HG03066 (cell line): Measurements from ENCODE around the gene RGS19.
"Not testable (repeated sequence)": the region's sequence is repeated elsewhere in the genome, so short reads cannot be mapped to it uniquely, and the experiment has no call there.

Experiments used
- ATAC-seq: cut with Tn5 transposase; IDR thresholded peaks from one replicate; pipeline ENCODE4 v1.9.1; 2021; ENCODE audit warnings: low read depth; ENCODE audit not compliant: unreplicated experiment

Gene RGS19, protein sequence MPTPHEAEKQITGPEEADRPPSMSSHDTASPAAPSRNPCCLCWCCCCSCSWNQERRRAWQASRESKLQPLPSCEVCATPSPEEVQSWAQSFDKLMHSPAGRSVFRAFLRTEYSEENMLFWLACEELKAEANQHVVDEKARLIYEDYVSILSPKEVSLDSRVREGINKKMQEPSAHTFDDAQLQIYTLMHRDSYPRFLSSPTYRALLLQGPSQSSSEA

DNA sequence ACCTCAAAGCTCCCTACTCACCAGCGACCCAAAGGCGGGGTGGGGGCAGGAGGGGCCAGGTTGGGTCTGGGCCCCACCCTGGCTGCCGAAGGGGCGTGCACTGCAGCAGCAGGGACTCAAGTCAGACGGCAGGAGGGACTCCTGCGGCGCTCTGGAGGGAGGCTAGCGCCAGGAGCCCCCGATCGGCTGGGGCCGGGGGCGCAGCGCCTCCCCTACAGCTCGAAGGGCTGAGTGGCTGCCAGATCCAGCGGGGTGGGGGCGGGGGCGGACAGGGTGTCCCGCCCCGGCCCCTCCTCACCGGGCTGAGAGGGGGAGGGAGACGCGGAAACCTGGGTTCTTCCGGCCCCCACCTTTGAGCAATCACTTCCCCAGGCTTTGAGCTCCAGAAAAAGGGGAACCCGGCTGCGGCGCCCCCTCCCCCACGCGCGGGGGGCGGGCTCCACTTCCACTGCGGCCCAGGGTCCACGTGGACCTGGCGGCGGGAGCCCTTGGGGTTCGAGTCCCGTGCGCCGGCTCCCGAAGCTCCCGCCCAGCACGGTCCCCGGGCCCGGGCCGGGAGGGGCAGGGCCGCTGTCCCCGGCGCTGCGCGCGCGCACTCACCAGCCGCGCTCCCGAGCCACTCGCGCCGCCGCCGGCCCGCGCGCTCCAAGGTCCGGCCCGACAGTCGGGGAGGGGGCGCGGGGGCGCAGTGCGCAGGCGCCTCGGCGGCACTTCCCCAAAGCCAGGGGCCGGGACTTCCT, at the start of gene RGS19:
TSS of gene RGS19 (minus strand) at position 246 of the 740 bp plus-strand sequence. CDS start 2,632 bp downstream, outside the sequence.
- ATAC-seq: no peak

DNA sequence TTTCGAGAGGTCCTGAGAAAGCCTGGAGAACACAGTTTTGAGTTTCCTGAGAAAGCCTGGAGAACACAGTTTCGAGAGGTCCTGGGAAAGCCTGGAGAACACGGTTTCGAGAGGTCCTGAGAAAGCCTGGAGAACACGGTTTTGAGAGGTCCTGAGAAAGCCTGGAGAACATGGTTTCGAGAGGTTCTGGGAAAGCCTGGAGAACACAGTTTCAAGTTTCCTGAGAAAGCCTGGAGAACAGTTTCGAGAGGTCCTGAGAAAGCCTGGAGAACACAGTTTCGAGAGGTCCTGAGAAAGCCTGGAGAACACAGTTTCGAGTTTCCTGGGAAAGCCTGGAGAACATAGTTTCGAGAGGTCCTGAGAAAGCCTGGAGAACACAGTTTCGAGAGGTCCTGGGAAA, 44.2 kb upstream of the RGS19 start:
- not testable (repeated sequence) for ATAC-seq

DNA sequence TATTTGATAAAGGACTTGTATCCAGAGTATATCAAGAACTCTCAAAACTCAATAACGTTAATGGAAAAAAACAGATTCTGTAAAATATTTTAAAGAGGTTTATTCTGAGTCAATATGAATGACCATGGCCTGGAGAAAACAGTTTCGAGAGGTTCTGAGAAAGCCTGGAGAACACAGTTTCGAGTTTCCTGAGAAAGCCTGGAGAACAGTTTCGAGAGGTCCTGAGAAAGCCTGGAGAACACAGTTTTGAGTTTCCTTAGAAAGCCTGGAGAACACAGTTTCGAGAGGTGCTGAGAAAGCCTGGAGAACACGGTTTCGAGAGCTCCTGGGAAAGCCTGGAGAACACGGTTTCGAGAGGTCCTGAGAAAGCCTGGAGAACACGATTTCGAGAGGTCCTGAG, 43.6 kb upstream of the RGS19 start:
- ATAC-seq: not testable (repeated sequence)

DNA sequence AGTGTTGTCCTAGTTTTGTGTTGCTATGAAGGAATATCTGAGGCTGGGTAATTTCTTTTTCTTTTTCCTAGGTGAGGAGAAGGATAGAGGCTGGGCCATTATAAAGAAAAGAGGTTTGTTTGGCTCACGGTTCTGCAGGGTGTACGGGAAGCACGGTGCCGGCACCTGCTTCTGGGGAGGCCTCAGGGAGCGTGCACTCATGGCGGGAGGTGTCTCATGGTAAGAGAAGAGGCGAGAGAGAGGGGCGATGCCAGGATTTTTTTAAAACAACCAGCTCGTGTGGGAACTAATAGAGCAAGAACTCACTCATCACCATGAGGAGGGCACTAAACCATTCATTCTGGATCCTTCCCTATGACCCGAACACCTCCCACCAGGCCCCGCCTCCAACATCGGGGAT, 42.3 kb upstream of the RGS19 start:
- ATAC-seq: no peak

DNA sequence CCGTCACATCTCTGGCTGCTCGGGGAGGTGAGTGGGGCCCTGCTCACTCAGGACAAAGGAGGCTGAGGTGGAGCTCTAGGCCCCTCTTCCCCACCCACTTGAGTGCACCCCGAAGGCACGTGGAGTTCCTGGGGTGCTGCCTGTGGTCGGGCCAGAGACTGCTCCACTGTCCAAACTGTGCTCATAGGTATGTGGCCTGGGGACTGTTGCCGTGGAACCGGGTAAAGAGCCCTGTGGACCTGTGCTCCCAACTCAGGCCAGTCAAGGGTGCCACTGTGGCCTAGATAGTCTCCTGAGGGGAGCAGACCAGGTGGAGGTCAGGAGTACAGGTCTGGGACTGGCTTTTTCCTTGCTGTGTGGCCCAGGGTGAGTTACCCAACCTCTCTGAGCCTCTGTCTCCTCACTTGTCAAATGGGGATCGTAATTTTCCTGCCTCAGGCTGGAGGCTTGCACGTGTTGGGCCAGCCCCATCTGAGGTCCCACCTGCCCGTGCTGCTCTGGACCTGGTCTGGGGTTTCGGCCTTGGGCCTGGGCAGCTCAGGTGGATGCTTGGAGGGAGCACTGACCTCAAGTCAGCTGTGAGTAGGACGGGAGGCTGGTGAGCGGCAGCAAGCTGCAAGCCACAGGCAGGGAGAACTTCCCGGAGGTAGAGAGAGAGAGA, 40.5 kb upstream of the RGS19 start:
- ATAC-seq: no peak

DNA sequence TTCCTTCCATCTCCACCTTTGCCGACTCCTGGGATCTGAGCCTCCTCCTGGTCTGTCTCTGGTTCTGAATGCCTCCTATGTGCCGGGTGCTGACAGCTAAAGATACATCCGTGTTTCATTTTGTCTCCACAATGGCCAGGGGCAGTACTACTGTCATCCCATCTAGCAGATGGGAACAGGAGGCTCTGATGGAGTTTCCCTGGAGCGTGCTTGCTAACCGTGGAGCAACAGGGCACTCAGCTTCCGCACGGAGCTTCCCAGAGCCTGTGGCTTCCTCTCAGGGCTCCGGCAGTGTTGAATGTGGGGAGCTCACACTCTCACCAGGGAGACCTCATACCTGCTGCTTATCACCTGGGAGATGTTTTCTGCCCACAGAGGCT, 40.0 kb upstream of the RGS19 start:
- ATAC-seq: no peak

DNA sequence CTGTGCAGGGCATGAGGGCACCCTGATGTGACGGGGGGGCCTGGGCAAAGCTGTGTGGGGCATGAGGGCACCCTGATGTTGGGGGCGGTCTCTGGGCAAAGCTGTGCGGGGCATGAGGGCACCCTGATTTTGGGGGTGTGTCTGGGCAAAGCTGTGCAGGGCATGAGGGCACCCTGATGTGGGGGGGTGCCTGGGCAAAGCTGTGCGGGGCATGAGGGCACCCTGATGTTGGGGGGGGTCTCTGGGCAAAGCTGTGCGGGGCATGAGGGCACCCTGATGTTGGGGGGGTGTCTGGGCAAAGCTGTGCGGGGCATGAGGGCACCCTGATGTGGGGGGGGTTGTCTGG, 38.1 kb upstream of the RGS19 start:
- ATAC-seq: not testable (repeated sequence)

DNA sequence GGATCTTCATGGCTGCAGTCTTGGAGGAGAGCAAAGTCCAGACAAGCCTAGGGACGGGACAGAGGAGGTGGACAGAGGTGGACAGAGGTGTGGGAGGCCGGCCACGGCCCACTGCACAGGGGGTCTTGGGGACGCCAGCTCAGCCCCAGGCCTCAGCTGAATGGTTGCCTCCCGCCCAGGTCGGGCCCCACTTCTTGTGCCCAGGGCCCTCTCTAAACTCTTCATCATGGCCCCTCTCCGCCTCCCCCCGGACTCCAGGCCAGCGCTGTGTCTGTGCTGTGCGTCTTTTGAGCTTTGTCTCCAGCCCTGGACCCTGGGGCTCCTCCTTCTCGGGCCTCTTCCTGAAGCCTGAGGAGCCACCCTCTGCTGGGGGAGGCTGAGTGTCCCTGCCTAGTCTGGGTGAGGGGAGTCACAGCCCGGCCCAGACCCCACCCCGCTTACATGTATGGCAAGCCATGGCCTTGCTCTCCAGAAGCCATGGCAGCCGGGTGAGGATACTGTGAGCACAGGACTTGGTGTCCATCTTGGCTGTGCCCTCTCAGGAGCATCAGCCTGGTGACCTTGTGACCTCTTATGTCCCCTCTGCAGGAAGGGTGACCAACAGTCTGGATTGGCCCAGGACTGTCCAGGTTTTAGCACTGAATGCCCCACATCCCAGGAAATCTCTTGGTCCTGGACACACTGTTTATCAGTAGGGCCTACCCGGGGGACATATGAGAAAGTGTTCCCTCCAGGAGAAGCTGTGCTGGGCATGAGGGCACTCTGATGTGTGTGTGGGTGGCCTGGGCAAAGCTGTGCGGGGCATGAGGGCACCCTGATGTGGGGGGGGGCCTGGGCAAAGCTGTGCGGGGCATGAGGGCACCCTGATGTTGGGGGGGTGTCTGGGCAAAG, 37.5 kb upstream of the RGS19 start:
- no peak for ATAC-seq

DNA sequence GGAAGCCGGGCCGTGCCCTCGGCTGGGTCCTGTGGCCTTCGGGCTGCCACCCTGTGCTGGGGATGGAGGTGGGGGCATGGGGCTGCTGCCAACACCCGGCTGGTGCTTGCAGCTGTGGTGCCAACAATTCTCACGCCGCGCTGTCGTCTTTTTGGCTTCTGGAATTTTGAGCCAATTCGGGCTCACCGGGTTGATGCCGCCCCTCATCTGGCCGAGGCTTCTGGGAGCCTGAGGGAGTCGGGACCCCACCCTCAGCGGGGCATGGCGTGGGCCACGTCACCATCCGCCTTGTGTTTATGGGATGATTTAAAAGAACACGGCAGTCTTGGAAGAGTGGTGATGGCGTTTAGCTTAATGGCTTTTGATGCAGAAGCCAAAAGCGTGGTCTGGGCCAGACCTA, 36.7 kb upstream of the RGS19 start:
- no peak for ATAC-seq

DNA sequence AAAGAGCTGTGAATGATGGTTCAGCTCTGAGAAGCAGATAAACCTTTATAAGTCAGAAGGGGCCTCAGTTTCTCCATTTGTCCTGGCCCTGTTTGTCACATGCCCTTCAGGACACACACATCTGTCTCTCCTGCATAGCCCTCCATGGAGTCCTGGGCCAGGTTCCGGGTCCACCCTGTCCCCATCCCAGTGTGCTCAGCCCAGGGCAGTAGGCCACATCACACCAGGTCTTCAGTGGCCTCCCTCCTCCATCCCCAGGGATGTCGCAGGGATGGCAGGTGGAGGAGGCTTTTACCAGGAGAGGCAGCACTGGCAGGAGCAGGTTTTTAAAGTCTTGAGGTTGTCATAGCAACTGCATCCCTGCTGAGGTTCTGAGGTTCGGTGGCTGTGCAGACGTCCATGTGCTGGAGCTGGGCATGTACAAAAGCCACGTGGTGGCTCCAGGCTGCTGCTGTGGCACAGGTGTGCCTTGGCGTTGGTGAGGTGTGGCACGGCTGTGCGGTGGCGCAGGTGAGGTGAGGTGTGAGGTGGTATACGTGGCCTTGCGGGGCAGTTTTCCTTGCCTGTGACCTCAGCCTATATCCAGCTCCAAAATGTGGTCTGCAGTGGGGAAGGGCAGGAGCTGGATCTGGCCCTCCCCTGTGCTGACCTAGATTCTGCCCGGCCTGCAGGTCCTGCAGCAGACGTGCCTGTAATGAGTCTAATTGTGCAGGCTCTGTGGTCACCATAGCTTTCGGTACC, 36.0 kb upstream of the RGS19 start:
- no peak for ATAC-seq

DNA sequence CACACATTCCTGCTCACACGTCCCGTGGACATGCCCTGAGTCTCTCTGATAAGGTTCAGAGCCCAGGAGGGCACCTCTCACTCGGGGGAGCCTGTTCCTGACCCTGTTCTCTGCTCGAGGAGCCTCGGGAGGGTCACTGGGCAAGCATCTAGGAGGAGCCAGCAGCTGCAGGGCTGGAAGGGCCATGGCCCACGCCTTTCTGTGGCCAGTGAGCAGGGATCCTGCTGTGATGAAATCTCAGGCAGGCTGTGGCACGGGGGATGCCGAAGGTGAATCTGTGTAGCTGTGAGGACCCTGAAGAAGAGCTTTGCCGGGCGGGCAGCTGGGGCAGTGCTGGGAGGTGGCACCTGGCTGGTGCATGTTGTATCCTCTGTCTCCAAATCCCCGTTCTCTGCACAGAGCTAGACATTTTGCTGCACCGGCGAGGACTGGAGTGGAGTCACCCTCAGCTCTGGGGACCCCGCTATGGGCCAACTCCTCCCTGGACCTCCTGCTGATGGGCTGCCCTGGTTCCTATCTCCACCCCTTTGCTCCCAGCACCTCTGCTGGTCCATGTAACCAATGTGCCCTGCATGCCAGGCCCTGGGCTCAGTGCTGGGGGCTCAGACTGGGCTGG, 35.1 kb upstream of the RGS19 start:
- ATAC-seq: no peak

DNA sequence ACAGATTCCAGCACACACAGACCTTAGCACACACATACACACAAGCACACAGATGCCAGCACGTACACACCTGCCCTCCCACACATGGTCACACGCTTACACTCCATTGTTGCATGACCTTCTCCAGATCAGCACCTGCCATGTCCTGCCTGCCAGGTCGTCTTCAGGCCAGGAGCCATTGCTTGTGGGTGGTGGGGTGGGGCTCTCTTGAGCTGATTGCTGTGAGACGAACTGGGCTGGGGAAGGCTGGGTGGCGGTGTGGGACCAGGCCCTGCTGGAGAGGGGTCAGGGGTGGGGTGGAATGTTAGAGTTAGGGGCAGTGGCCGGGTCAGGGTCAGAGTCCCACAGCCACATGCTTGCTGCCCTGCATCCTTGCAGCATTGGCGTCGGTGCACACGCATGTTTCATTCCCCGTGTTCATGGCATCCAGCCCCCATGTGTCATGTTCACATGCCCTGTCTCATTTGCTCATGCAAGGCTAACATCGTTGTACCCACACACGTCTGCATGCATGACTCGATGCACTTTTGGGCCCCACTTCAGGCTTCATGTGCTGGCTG, 34.6 kb upstream of the RGS19 start:
- ATAC-seq: no peak

DNA sequence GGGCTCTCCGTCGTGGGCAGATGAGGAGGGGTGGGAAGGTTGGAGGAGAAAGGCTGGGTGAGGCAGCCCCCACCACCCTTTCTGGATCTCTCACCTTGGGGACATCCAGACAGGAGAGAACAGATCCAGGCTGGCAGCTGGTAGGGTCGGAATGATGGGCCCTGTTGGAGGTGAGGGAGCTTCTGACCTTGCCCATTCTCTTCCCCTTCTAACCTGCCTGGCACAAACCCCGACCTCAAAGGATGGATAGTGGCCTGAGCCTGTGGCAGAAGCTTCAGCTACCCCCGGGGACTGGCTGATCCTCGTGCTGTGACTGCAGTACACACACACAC, 34.1 kb upstream of the RGS19 start:
- no peak for ATAC-seq

DNA sequence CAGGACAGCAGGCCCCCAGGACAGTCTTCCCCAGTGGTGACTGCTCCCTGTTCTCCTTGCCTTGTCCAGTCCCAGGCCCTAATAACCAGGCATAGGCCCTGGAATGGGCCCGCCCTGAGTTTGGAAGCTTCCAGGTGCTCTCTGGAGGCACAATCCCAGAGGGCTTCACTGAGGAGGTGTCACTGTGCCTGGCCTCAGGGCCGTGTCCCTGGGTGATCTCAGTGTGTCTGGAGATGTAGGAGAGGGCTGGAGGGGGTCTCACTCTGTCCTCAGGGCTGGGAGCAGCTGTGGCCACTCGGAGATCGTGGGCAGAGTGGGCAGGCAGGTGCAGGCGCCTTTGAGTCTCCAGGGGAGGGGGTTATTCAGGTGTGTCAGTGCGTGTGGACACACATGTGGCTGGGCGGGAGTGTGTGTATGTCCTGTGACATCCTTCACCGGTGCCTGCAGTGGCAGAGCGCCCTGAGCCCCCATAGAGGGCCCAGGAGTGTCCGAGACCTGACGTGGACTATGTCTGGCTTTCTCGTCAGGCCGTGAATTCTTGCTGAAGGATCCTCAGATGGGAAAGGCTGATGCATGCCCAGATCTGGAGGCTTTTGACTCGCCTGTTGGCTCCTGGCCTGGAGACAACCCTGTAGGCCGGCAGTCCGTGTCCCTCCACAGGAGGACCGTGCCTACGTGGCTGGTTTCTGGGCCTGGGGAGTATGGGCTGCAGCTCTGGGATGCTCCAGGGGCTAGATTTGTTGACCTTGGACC, 33.5 kb upstream of the RGS19 start:
- ATAC-seq: no peak

DNA sequence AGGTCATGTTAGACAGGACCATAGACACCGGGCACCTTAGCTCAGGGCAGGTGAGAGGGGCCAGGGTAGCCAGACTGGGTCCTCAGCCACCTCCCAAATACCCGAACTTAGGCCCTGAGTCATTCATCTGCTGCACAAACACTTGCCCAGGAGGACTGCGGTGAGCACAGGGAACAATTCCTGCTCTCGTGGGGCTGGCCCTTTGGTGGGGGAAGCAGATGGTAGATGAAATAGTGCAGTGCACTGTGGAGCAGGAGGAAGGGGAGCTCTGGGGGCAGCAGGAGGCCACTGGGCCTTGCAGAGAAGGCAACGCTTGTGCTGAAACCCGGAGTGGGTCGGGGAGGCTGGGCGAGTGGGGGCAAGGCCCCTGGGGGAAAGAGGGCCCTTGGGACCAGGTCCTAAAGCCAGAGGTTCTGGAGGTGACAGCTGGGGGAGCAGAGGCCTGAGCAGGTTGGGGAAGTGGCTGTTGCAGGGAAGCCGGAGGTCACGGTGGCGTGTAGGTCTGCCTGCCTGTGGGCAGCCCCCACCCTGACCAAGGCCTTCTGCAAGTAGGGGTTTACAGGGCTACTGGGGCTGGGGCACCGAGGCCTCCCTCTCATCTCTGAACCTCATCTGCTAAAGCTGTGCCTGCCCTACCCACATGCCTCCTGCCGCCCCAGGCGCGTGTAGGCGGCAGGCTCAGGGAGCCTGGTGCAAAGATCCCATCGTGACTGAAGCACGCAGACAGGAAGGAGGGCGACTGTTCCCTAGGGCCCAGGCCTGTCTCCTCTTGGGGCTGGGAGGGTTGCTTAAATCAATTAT, 32.7 kb upstream of the RGS19 start:
- ATAC-seq: no peak

DNA sequence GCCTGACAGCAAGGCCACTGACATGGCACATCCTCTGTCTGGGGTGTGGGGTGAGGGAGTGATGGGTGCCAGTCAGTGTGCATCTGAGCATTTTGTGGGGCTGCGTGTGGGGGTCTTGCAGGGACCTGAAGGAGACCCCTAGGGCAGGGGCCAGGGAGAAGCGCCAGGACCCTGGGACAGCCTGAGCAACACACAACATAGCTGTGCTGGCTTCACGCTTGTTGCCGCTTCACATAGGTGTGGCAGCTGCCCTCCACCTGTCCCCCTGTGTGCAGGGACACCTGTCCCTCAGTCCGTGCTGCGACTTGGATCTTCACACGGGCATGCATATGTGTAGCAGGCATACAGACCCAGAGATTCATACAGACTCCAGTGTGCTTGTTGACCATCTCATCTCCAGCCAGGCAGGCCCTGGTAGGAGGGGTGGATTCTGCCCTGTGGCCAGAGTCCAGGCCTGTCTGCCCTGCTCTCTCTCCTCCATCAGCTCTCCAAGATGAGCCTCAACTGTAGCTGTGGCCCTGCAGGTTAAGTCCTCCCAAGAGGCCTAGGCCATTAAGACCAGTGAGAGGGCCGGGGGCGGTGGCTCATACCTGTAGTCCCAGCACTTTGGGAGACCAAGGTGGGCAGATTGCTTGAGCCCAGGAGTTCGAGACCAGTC, 31.2 kb upstream of the RGS19 start:
- no peak for ATAC-seq

DNA sequence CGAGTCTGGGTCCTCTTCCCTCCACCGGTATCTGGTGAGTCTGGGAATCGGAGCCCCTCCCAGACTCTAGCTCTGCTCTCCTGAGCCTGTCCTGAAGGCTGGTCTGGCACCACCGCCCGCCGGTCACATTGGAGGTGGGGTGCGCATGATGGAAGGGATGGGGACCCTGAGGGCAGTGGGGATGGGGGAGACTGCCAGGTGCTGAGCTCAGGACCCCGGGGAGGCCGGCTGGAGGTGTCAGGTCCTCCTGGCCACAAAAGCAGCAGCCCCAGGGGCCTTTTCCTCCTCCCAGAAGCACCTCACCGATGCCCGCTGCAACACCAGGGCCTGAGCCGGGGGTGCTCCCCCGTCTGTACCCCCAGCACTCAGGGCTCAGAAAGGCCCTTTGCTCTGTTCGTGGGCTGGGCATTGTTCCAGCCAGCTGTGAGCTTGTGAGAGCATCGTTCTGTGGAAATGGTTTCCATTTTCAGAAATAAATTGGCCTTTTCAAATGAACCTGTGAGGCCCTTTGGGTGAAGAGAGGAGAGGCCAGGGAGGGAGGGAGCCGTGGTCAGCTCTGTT, 30.6 kb upstream of the RGS19 start:
- no peak for ATAC-seq
